HS-27A (cell line): ENCODE results near the gene ARPC2.
"Not testable (repeated sequence)": the region's sequence is repeated elsewhere in the genome, so short reads cannot be mapped to it uniquely, and the experiment has no call there.

ENCODE experiments used
- DNase-seq: peaks from one replicate; pipeline ENCODE4 v3.0.0-alpha.2; 2012; ENCODE audit warnings: low read depth, missing footprints

ARPC2 gene

GRCh38 chr2:218271487-218271797 lies 54.5 kb downstream of the ARPC2 start:
- DNase-seq = no peak

- DNase-seq = no peak
Measured at GRCh38 chr2:218271865-218272530, 55.0 kb downstream of the ARPC2 start.

GRCh38 chr2:218272531-218273212 lies 55.7 kb downstream of the ARPC2 start:
- DNase-seq = peak; percentile 43

GRCh38 chr2:218273214-218273907 lies 56.4 kb downstream of the ARPC2 start:
- DNase-seq = not testable (repeated sequence)

- no peak for DNase-seq
Measured at GRCh38 chr2:218273908-218274249, 56.9 kb downstream of the ARPC2 start.

- no peak for DNase-seq
Measured at GRCh38 chr2:218274586-218274985, 57.6 kb downstream of the ARPC2 start.

- no peak for DNase-seq
Measured at GRCh38 chr2:218275371-218276072, 58.5 kb downstream of the ARPC2 start.

- no peak for DNase-seq
Measured at GRCh38 chr2:218276986-218277755, 60.2 kb downstream of the ARPC2 start.

- DNase-seq = no peak
Measured at GRCh38 chr2:218277921-218278320, 60.9 kb downstream of the ARPC2 start.

GRCh38 chr2:218278531-218279360 lies 61.8 kb downstream of the ARPC2 start:
- no peak for DNase-seq

GRCh38 chr2:218280260-218280870 lies 63.4 kb downstream of the ARPC2 start:
- no peak for DNase-seq

- DNase-seq = no peak
Measured at GRCh38 chr2:218281449-218281848, 64.5 kb downstream of the ARPC2 start.

- no peak for DNase-seq
Measured at GRCh38 chr2:218282173-218282991, 65.4 kb downstream of the ARPC2 start.

GRCh38 chr2:218284106-218284811 lies 67.3 kb downstream of the ARPC2 start:
- no peak for DNase-seq

- DNase-seq = no peak
Measured at GRCh38 chr2:218285604-218286003, 68.6 kb downstream of the ARPC2 start.

- peak; percentile 75 for DNase-seq
Measured at GRCh38 chr2:218286570-218287459, 69.8 kb downstream of the ARPC2 start.

GRCh38 chr2:218289639-218290315 lies 72.8 kb downstream of the ARPC2 start:
- no peak for DNase-seq
